HT1080 (cell line): ENCODE data around the gene LAX1. TPM values are rescaled to one million over a fixed set of nuclear protein-coding genes. Genes with fewer than 3 reads are reported as not detected.
A peak's percentile ranks its signal among the peaks of the same experiment; 100 is the strongest.
"Not testable (repeated sequence)": the region's sequence is repeated elsewhere in the genome, so short reads cannot be mapped to it uniquely, and the experiment has no call there.

Experiments
- DNase-seq: peaks from one replicate; pipeline ENCODE4 v3.0.0-alpha.2; 2015; ENCODE audit warnings: low read depth
- total RNA-seq: library from RNA; depleted of rRNA; stranded (reverse); fragments of >200 nt; shearing (Covaris generic); gene quantifications from 2 replicates; pipeline ENCODE4 v1.2.3, GENCODE V29; 2014

The LAX1 gene
- total RNA-seq, 1 experiment from 2014 or later = not detected

GRCh38 chr1:203764105-203765028 lies 616 bp upstream of the LAX1 start:
- no peak for DNase-seq

DNA sequence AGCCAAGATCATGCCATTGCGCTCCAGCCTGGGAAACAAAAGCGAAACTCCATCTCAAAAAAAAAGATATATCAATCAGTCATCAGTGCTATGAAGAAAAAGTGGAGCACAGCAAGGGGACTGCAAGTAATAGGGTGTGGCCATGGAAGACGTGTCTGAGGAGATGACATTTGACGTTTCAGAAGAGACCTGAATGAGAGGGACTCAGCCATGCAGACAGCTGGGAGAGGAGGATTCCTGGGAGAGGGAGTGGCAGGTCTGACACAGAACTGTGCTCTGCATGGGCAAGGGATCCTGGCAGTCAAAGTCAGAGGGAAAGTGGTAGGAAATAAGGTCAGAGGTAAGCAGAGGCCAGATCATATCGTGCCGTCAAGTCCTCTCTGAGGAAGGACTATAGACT lies 3.3 kb downstream of the LAX1 start:
- no peak for DNase-seq

- peak; percentile 62 for DNase-seq
Observed at GRCh38 chr1:203769505-203770343, 4.7 kb downstream of the LAX1 start.

- no peak for DNase-seq
Observed at GRCh38 chr1:203771901-203772301, 6.9 kb downstream of the LAX1 start.

DNA sequence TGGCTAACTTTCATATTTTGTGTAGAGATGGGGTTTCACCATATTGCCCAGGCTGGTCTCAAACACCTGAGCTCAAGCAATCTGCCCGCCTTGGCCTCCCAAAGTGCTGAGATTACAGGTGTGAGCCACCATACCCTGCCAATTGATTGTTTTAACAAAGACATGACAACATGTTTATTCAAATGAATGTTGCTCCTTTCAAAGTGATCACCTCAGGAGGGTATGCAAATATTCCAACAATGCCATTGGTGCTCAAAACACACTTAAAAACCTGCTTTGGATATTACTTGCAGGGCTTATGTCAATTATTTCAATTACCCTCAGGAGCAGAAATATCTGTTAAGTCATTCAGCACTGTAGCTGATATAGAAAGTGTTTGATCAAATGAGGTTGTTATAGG lies 7.9 kb downstream of the LAX1 start:
- no peak for DNase-seq

DNA sequence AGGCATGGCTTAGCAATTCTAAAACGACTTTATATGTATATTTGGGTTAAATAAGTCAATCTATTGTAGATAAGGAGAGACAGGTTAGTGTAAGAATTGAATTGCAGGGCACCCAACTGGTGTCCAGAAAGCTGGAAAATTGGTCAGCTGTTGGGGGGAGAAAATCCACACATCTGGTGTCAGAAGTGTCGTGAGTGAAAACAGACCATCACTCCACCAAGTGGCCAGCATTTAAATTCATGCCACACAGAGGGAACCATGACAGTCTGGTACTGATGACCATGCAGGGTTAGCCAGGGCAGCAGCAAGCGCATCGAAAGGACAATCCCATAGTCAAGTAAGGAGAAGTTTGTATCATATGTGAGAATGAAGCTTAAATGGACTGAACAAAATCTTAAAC lies 11.7 kb downstream of the LAX1 start:
- no peak for DNase-seq

DNA sequence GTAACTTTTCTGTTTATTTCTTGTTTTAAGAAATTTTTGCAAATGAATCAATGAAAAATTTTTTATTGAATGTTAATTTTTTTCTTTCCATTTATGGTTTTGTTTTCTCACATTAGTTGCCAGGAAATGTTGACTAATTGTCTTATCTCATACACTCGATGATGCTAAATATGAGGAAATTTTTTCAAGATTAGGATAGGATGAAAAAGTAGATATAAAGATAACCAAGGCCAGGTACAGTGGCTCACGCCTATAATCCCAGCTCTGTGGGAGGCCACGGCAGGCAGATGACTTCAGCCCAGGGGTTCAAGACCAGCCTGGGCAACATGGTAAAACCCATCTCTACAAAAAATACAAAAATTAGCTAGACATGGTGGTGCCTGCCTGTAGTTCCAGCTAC lies 12.6 kb downstream of the LAX1 start:
- DNase-seq = no peak

DNA sequence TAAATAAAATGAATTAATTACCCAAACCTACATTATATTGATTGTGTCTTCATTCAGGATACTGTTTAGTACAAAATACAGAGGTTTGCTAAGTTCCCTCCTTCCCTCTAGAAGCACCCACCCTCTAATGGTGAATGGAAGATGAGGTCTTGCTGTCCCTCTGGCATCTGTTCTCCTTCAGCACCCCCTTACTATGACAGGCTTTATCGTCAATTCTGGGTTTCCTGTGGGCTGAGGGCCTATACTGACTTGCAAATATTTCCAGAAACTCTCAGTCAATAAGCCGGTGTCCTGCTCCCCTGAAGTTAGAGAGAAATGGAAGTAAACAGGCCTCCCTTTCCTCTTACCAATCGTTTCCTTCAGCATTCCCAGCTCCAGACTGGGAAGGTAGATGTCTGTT lies 13.2 kb downstream of the LAX1 start:
- no peak for DNase-seq

- DNase-seq = no peak
Observed at GRCh38 chr1:203778789-203779188, 13.8 kb downstream of the LAX1 start.

DNA sequence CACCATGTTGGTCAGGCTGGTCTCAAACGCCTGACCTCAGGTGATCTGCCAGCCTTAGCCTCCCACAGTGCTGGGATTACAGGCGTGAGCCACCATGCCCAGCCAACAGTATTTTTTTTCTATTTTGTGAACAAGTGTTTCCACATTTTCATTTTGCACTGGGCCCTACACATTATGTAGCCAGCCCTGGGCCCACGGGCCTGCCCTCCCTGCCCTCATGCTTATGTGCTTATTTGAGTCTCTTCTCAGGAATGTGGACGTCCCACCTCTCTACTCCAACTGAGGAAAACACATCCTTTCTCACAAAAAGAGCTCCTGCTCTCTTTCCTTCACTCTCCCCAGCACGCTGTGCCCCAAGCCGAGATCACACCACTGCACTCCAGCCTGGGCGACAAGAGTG lies 17.0 kb downstream of the LAX1 start:
- no peak for DNase-seq

DNA sequence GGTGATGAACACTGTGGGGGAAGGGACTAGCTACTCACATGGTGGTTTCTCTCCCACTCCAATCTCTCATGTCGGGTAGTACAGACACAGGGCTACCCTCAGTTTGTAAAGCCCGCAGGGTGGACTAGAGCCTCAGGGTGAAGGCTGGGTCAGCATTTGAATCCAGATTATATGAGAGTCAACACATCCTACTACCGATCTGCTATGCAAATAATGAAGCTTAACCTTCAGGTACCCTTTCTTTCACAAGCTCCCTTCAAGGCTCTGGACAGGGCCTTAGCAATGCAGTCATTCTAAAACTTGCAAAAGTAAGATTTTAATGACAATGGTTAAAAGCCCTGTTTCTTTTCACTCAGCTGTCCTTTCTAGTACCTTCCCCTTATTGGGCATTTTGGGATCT lies 25.0 kb downstream of the LAX1 start:
- no peak for DNase-seq

- DNase-seq = no peak
Observed at GRCh38 chr1:203791498-203791897, 26.5 kb downstream of the LAX1 start.

- no peak for DNase-seq
Observed at GRCh38 chr1:203792486-203792885, 27.5 kb downstream of the LAX1 start.

GRCh38 chr1:203793561-203793960 lies 28.6 kb downstream of the LAX1 start:
- DNase-seq = not testable (repeated sequence)

- no peak for DNase-seq
Observed at GRCh38 chr1:203794764-203795440, 29.9 kb downstream of the LAX1 start.

DNA sequence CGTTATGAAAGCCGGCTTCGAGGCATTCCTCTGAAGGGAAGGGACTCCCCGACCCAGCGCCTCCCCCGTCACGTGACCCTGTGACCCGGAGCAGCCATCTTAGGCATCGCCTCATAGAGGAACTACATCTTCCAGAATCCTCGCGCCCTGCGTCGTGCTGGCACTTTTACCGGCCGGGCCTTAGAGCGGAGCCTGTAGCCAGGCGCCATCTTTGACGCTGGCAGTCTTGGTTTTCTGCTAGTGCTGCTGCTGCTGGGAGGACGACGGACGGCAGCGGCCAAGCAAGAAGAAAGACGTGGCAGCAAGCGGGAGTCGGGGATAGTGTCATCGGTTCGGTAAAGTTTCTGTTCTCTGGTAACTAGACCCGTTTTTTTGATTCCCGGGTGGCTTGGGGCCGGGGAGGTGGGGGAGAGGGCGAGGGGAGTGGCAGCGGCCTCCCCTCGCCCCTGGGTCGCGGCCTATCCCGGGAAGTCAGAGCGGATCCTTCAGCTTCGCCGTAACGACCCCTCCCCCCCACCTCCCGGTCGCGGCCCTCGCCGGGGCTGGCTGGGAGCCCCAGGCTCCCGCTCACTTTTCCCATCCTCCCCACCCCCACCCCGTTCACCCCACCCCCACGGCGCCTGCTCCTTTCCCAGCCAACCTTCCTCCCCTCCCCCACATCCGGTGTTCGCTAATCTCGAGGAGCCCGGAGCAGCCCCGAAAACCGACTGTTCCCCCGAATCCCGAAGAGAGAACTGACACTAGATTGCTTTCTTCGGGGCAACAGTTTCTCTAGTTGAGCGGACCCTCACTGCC lies 30.7 kb downstream of the LAX1 start, which contains the start of the genes ZBED6 and ZC3H11A:
ZBED6 (plus strand) TSS at position 183 of the 795 bp plus-strand sequence. CDS start 1,900 bp downstream, outside the sequence.
ZC3H11A (plus strand) TSS at position 183 of the 795 bp plus-strand sequence. CDS start 21,448 bp downstream, outside the sequence.
- peak; percentile 95 for DNase-seq

GRCh38 chr1:203796236-203796605 lies 31.2 kb downstream of the LAX1 start:
- DNase-seq = peak; percentile 40

DNA sequence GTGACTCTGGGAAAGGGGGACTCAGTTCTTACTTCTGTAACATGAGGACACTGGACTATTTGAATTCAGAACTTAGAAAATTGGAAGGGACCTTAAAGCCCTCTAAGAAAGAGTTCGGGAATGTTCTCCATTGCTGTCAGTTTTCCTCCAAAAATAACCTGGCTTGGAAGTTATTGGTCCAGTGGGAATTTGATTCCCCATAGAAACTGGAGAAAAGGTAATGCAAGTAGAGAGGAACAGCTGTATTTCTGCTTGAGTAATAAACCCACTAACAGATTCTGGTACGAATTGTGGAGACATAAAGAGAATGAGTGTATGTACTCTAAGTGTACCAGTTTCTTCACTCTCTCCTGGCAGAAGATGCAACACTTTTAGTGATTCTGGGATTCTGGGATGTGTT lies 32.2 kb downstream of the LAX1 start:
- DNase-seq = no peak

- DNase-seq = no peak
Observed at GRCh38 chr1:203797948-203798655, 33.1 kb downstream of the LAX1 start.

- no peak for DNase-seq
Observed at GRCh38 chr1:203799157-203799556, 34.2 kb downstream of the LAX1 start.
